H54 (cell line): Measurements from ENCODE around the gene GSDMA.
A peak's percentile ranks its signal among the peaks of the same experiment; 100 is the strongest.

Experiments
- DNase-seq: peaks from one replicate; pipeline ENCODE4 v3.0.0; 2011; ENCODE audit warnings: low spot score, mixed read lengths; ENCODE audit not compliant: insufficient read length
- FAIRE-seq: peaks from 3 replicates; lab custom pipeline; 2011; peaks lifted over from hg19 to GRCh38; lab: Jason Lieb, UNC
- POLR2A ChIP-seq: IDR thresholded peaks from 2 replicates; pipeline ENCODE4 v1.6.1; 2011; ENCODE audit warnings: low read depth, mild to moderate bottlenecking, low read length

The GSDMA gene

GRCh38 chr17:39926135-39926587 is 36.6 kb upstream of the GSDMA start:
- no peak for TF ChIP-seq POLR2A
- DNase-seq: no peak
- no peak for FAIRE-seq

GRCh38 chr17:39926588-39927100 is 36.2 kb upstream of the GSDMA start:
- FAIRE-seq: no peak
- TF ChIP-seq POLR2A: no peak
- DNase-seq: no peak

- peak; percentile 71 for TF ChIP-seq POLR2A
- peak; percentile 75 for DNase-seq
- no peak for FAIRE-seq
Observed at GRCh38 chr17:39927101-39927928, 35.5 kb upstream of the GSDMA start, which contains the start of the genes LRRC3C and ORMDL3. Gene LRRC3C (plus strand): TSS chr17:39927732. CDS start chr17:39941524, 13,792 bp downstream. Gene ORMDL3 (minus strand): TSS chr17:39927601. CDS start chr17:39924203, 3,398 bp downstream.

- TF ChIP-seq POLR2A: no peak
- no peak for FAIRE-seq
- DNase-seq: no peak
Observed at GRCh38 chr17:39927929-39928857, 34.6 kb upstream of the GSDMA start.

GRCh38 chr17:39928858-39929645 is 33.8 kb upstream of the GSDMA start:
- FAIRE-seq (no peak), DNase-seq (peak; percentile 56)
- TF ChIP-seq POLR2A: no peak

- TF ChIP-seq POLR2A: no peak
- DNase-seq (peak; percentile 42), FAIRE-seq (no peak)
Observed at GRCh38 chr17:39929646-39930407, 33.0 kb upstream of the GSDMA start.

- FAIRE-seq: no peak
- no peak for TF ChIP-seq POLR2A
- no peak for DNase-seq
Observed at GRCh38 chr17:39933912-39934311, 28.9 kb upstream of the GSDMA start.

- FAIRE-seq (no peak), DNase-seq (no peak)
- TF ChIP-seq POLR2A: no peak
Observed at GRCh38 chr17:39934324-39934723, 28.5 kb upstream of the GSDMA start.

GRCh38 chr17:39935909-39936308 is 26.9 kb upstream of the GSDMA start:
- FAIRE-seq (no peak), DNase-seq (peak; percentile 37)
- TF ChIP-seq POLR2A: no peak

GRCh38 chr17:39937447-39937846 is 25.4 kb upstream of the GSDMA start:
- DNase-seq: no peak
- TF ChIP-seq POLR2A: no peak
- FAIRE-seq: no peak

- DNase-seq (no peak), FAIRE-seq (no peak)
- TF ChIP-seq POLR2A: no peak
Observed at GRCh38 chr17:39938140-39938869, 24.5 kb upstream of the GSDMA start.

- no peak for TF ChIP-seq POLR2A
- no peak for FAIRE-seq
- no peak for DNase-seq
Observed at GRCh38 chr17:39939106-39939505, 23.7 kb upstream of the GSDMA start.
